GM19193 (cell line): ENCODE data around the gene ANXA3.

Experiments used
- POLR2A ChIP-seq: IDR thresholded peaks from 4 replicates; pipeline ENCODE4 v1.6.1; 2011; ENCODE audit not compliant: insufficient read depth, insufficient read length; ENCODE audit errors: extremely low read depth

ANXA3 gene

GRCh38 chr4:78529569-78530209 lies 21.9 kb upstream of the ANXA3 start:
- no peak for TF ChIP-seq POLR2A

GRCh38 chr4:78532046-78532445 lies 19.5 kb upstream of the ANXA3 start:
- no peak for TF ChIP-seq POLR2A

- TF ChIP-seq POLR2A = no peak
These were observed 17.7 kb upstream of the ANXA3 start for GRCh38 chr4:78533854-78534253.

GRCh38 chr4:78534286-78534955 lies 17.1 kb upstream of the ANXA3 start:
- no peak for TF ChIP-seq POLR2A

- TF ChIP-seq POLR2A = no peak
These were observed 9.2 kb upstream of the ANXA3 start for GRCh38 chr4:78542373-78542772.

GRCh38 chr4:78543424-78544125 lies 8.0 kb upstream of the ANXA3 start:
- no peak for TF ChIP-seq POLR2A

GRCh38 chr4:78544678-78545077 lies 6.9 kb upstream of the ANXA3 start:
- no peak for TF ChIP-seq POLR2A

GRCh38 chr4:78545275-78546246 lies 6.0 kb upstream of the ANXA3 start:
- TF ChIP-seq POLR2A = no peak

GRCh38 chr4:78552389-78553042 lies 946 bp downstream of the ANXA3 start:
- TF ChIP-seq POLR2A = no peak

GRCh38 chr4:78553043-78553396 lies 1.4 kb downstream of the ANXA3 start:
- TF ChIP-seq POLR2A = no peak

- TF ChIP-seq POLR2A = no peak
These were observed 2.0 kb downstream of the ANXA3 start for GRCh38 chr4:78553529-78554060.

- no peak for TF ChIP-seq POLR2A
These were observed 5.1 kb downstream of the ANXA3 start for GRCh38 chr4:78556665-78557064.

GRCh38 chr4:78557841-78558240 lies 6.3 kb downstream of the ANXA3 start:
- TF ChIP-seq POLR2A = no peak

- no peak for TF ChIP-seq POLR2A
These were observed 6.8 kb downstream of the ANXA3 start for GRCh38 chr4:78558410-78558809.

GRCh38 chr4:78560296-78560963 lies 8.9 kb downstream of the ANXA3 start:
- TF ChIP-seq POLR2A = no peak
